Ascending aorta (tissue), 2 donors: ENCODE results near the gene UBQLN3. TPM values are rescaled to one million over a fixed set of nuclear protein-coding genes. Genes with fewer than 3 reads are reported as not detected.

Experiments used
- DNase-seq, 2 donors: peaks; one replicate each; pipeline ENCODE4 v3.0.0-alpha.2; 2019; ENCODE audit warnings: low spot score in 2 of 2
- H3K27ac ChIP-seq, 2 donors: fragments of 200-600 bp; sonication (generic); one replicate each; pipeline ENCODE4 v1.5.1; 2016 to 2017; ENCODE audit warnings: mild to moderate bottlenecking in 1 of 2
- H3K27me3 ChIP-seq: fragments of 200-600 bp; sonication (generic); one replicate; pipeline ENCODE4 v1.5.1; 2017
- H3K36me3 ChIP-seq, 2 donors: fragments of 200-600 bp; sonication (generic); one replicate each; pipeline ENCODE4 v1.5.1; 2016
- H3K4me1 ChIP-seq, 2 donors: fragments of 200-600 bp; sonication (generic); one replicate each; pipeline ENCODE4 v1.5.1; 2016 to 2017; ENCODE audit warnings: mild to moderate bottlenecking in 1 of 2
- H3K4me3 ChIP-seq, 2 donors: fragments of 200-600 bp; sonication (generic); one replicate each; pipeline ENCODE4 v1.5.1; 2016 to 2017; ENCODE audit warnings: mild to moderate bottlenecking in 1 of 2
- H3K9me3 ChIP-seq, 2 donors: fragments of 200-600 bp; sonication (generic); one replicate each; pipeline ENCODE4 v1.5.1; 2016
- intact Hi-C: fragments of 100-400 bp; cut with DNase I; formaldehyde crosslinking; loops from one replicate; pipeline ENCODE4 v1.15.1; 2023
- total RNA-seq: library from RNA; depleted of rRNA; stranded (reverse); fragments of >200 nt; gene quantifications from one replicate; pipeline ENCODE4 v1.1.0, GENCODE V29; 2016
- TF ChIP-seq, protein P1 (sequence below), 3 experiments: fragments of 200-600 bp in 2 of 3; fragments of 450-650 bp in 1 of 3; sonication (generic) in 2 of 3; IDR thresholded peaks; one replicate each; pipeline ENCODE4 v1.5.1; 2016 to 2019; ENCODE audit warnings: antibody characterized with exemption in 3 of 3, mild to moderate bottlenecking in 1 of 3, moderate library complexity in 1 of 3

The UBQLN3 gene
- total RNA-seq, 1 donor from 2014 or later: not detected

DNA sequence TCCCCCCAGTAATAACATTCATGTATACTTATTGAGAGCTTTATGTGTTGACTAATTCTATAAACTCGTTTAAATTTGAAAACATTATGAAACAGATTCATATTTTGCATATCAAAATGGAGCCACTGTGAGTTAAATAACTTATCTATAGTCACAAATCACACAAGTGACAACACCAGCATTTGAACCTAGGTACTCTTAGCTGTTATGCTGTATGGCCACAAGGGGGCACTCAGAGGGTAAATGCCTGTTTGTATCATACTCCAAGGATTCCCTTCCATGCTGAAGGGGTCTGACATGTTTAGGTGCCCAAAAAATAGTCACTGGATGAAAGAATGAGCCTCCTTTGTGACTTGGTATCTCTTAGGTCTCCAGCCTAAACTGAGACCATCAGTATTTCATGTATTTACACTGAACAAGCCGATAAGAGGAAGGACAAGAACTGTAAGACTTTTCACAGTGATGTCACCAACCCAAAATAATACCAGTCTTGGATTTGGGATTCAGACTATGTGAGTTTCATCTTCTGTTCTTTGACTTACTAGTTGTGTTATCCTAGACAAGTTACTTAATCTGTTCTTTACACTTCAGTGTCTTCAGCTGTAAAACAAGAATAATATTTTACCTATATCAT is 33.5 kb downstream of the UBQLN3 start:
- no peak overlapping the region for H3K27ac ChIP-seq
- no peaks in the 10 kb centered on the region for H3K27me3 ChIP-seq
- H3K4me1 ChIP-seq: no peaks in the 10 kb centered on the region
- H3K4me3 ChIP-seq: no peak overlapping the region
- TF ChIP-seq, protein P1, sequence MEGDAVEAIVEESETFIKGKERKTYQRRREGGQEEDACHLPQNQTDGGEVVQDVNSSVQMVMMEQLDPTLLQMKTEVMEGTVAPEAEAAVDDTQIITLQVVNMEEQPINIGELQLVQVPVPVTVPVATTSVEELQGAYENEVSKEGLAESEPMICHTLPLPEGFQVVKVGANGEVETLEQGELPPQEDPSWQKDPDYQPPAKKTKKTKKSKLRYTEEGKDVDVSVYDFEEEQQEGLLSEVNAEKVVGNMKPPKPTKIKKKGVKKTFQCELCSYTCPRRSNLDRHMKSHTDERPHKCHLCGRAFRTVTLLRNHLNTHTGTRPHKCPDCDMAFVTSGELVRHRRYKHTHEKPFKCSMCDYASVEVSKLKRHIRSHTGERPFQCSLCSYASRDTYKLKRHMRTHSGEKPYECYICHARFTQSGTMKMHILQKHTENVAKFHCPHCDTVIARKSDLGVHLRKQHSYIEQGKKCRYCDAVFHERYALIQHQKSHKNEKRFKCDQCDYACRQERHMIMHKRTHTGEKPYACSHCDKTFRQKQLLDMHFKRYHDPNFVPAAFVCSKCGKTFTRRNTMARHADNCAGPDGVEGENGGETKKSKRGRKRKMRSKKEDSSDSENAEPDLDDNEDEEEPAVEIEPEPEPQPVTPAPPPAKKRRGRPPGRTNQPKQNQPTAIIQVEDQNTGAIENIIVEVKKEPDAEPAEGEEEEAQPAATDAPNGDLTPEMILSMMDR (IDR thresholded peaks at IDR 0.05): peak; percentile 39 to 63 (median 59)
- DNase-seq: no peak
- no peaks in the 10 kb centered on the region for H3K9me3 ChIP-seq
- H3K36me3 ChIP-seq: no peaks in the 10 kb centered on the region
- intact Hi-C loops: loop anchor here (1.0 kb wide), 1 partner anchor 332 kb away; the partner anchor contains the start of gene OR52N2

DNA sequence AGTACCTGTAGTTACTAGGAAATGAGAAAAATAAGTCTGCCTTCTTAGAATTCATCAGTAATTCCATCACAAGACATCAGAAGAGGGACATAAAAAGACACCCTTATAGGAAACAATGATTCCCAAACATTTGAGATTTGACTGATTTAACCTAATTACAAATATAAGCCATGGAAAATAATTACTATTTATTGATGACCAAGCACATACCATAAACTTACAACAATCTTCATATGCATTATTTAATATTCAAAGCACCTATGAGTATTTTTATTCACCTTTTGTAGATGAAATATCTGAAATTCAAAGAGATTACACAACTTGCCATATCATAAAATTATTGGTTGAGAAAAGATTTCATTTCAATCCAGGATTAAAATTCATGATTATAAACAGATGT is 35.8 kb downstream of the UBQLN3 start:
- TF ChIP-seq, protein P1 (IDR thresholded peaks at IDR 0.05): no peak
- no peaks in the 10 kb centered on the region for H3K36me3 ChIP-seq
- H3K4me1 ChIP-seq: no peaks in the 10 kb centered on the region
- H3K27me3 ChIP-seq: no peaks in the 10 kb centered on the region
- no peak for DNase-seq
- no peaks in the 10 kb centered on the region for H3K9me3 ChIP-seq
- intact Hi-C loops: no loop called here
- H3K4me3 ChIP-seq: no peak overlapping the region
- H3K27ac ChIP-seq: no peak overlapping the region

DNA sequence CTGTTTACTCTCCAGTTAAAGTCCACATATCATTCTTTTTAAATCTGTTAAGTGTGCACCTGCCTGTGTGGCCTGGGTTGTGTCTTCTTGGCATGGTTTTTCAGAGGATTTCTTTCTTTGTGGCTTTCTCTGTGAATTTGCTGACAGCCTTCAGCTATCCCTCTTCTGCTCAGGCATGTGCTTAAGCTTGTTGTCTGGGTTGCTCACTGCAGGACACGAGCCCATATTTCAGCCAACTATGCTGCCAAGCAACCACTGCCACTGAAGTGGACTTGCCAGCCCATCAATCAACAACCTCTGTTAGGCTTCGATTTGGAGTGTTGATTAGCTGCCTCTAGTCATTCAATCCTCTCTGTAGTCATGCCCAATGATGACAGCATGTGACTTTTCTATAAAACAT is 42.2 kb downstream of the UBQLN3 start:
- intact Hi-C loops: no loop called here
- H3K4me1 ChIP-seq: no peaks in the 10 kb centered on the region
- H3K4me3 ChIP-seq: no peak overlapping the region

DNA sequence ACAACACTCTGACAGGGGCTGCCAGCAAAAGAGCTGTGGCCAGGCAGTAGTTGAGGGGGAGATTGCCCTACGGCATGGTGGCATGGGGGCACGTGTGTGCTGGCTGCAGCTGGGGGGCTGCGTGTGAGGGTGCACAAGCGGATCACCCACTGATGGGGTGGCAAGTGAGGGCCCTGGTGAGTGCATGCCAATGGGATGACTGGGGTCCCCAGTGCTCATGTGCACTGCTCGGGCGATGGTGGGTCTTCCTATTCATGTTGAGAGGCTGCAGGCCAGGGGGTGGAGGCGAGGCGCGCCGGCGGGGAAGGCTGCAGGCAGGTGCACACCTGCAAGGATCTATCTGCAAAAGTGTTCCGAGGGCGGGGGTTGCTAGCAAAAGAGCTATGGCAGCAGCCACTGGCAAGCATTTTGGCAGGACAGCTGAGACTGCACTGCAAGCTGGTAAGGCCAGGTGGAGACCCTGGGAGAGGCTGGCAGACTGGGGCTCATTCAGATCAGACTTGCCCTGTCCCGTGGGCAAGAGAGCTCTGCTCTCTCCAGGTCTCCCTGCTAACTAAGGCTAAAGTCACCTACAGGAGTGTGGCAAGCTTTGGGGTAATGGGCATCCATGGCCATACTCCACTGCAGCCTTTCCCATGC is 48.7 kb downstream of the UBQLN3 start:
- TF ChIP-seq, protein P1 (IDR thresholded peaks at IDR 0.05): no peak
- intact Hi-C loops: no loop called here
- DNase-seq: no peak

More for the DNA sequence above, 42.2 kb downstream of the UBQLN3 start:
- no peak overlapping the region for H3K27ac ChIP-seq
- no peak for DNase-seq
- H3K9me3 ChIP-seq: no peaks in the 10 kb centered on the region
- TF ChIP-seq, protein P1 (IDR thresholded peaks at IDR 0.05): no peak
- no peaks in the 10 kb centered on the region for H3K27me3 ChIP-seq
- no peaks in the 10 kb centered on the region for H3K36me3 ChIP-seq

More for the DNA sequence above, 48.7 kb downstream of the UBQLN3 start:
- Histone ChIP-seq H3K4me1 (no peaks in the 10 kb centered on the region), H3K27me3 (no peaks in the 10 kb centered on the region), H3K36me3 (no peaks in the 10 kb centered on the region), H3K4me3 (no peak overlapping the region), H3K9me3 (no peaks in the 10 kb centered on the region), H3K27ac (no peak overlapping the region)

Other genes with a start within 250 kb of the UBQLN3 start
- gene HBE1, start 240.0 kb downstream of the UBQLN3 start, total RNA-seq: not detected
- not detected for gene OR51B4, start 208.0 kb downstream of the UBQLN3 start, total RNA-seq
- not detected for gene OR51B2, start 185.7 kb downstream of the UBQLN3 start, total RNA-seq
- gene OR51B5, start 166.4 kb downstream of the UBQLN3 start, total RNA-seq: not detected
- not detected for gene OR51B6, start 158.4 kb downstream of the UBQLN3 start, total RNA-seq
- gene OR51M1, start 126.1 kb downstream of the UBQLN3 start, total RNA-seq: not detected
- not detected for gene OR51Q1, start 87.8 kb downstream of the UBQLN3 start, total RNA-seq
- not detected for gene OR51I1, start 68.4 kb downstream of the UBQLN3 start, total RNA-seq
- not detected for gene OR51I2, start 60.6 kb downstream of the UBQLN3 start, total RNA-seq
- not detected for gene OR52D1, start 21.3 kb downstream of the UBQLN3 start, total RNA-seq
- gene UBQLNL, start 6.7 kb upstream of the UBQLN3 start, total RNA-seq: not detected
- gene OR52H1, start 38.6 kb upstream of the UBQLN3 start, total RNA-seq: not detected
- not detected for gene OR52B6, start 70.9 kb upstream of the UBQLN3 start, total RNA-seq
- 0.64 TPM for gene TRIM6, start 86.7 kb upstream of the UBQLN3 start, total RNA-seq
- gene TRIM34, start 115.0 kb upstream of the UBQLN3 start, total RNA-seq: not detected
- gene TRIM5, start 175.1 kb upstream of the UBQLN3 start, total RNA-seq: 45.1 TPM
- 32.5 TPM for gene TRIM22, start 179.8 kb upstream of the UBQLN3 start, total RNA-seq
- gene OR56B1, start 226.5 kb upstream of the UBQLN3 start, total RNA-seq: not detected
- gene OR52N4, start 244.3 kb upstream of the UBQLN3 start, total RNA-seq: not detected